NCI-H2107 treated with DMSO at 0.1 percent for 48 hours (cell line): ENCODE measurements around the gene H2BW2.
"Not testable (repeated sequence)": the region's sequence is repeated elsewhere in the genome, so short reads cannot be mapped to it uniquely, and the experiment has no call there.

Experiments used
- DNase-seq: peaks from one replicate; lab custom pipeline; 2025; ENCODE audit not compliant: unreplicated experiment; lab: John Stamatoyannopoulos, UW

The H2BW2 gene

GRCh38 chrX:104039689-104040505, at the start of gene H2BW2:
TSS of gene H2BW2 (plus strand) at chrX:104039956. CDS start at chrX:104039995, 39 bp downstream.
- no peak for DNase-seq

GRCh38 chrX:103999234-103999633, 40.5 kb upstream of the H2BW2 start:
- DNase-seq: no peak

- DNase-seq: no peak
These were observed 30.9 kb upstream of the H2BW2 start for GRCh38 chrX:104008831-104009230.

- no peak for DNase-seq
These were observed 26.6 kb upstream of the H2BW2 start for GRCh38 chrX:104013158-104013557.

GRCh38 chrX:104013606-104014005, 26.1 kb upstream of the H2BW2 start, which contains the start of gene H2BW1:
TSS of gene H2BW1 (minus strand) at chrX:104013708. CDS start at chrX:104013576, 132 bp downstream.
- no peak for DNase-seq

- DNase-seq: not testable (repeated sequence)
These were observed 24.2 kb upstream of the H2BW2 start for GRCh38 chrX:104015576-104015975.

- no peak for DNase-seq
These were observed 21.6 kb upstream of the H2BW2 start for GRCh38 chrX:104018126-104018525.

GRCh38 chrX:104041003-104041402, 1.2 kb downstream of the H2BW2 start:
- no peak for DNase-seq

GRCh38 chrX:104045642-104046041, 5.9 kb downstream of the H2BW2 start:
- no peak for DNase-seq

- no peak for DNase-seq
These were observed 7.4 kb downstream of the H2BW2 start for GRCh38 chrX:104047171-104047570.

- not testable (repeated sequence) for DNase-seq
These were observed 15.2 kb downstream of the H2BW2 start for GRCh38 chrX:104054956-104055355.

- DNase-seq: not testable (repeated sequence)
These were observed 22.9 kb downstream of the H2BW2 start for GRCh38 chrX:104062636-104063035.

GRCh38 chrX:104075778-104076445, 36.2 kb downstream of the H2BW2 start, which contains the start of gene TMSB15C:
TSS of gene TMSB15C (minus strand) at chrX:104076236.
- DNase-seq: not testable (repeated sequence)

GRCh38 chrX:104077854-104078253, 38.1 kb downstream of the H2BW2 start:
- DNase-seq: not testable (repeated sequence)

- DNase-seq: no peak
These were observed 44.3 kb downstream of the H2BW2 start for GRCh38 chrX:104084063-104084462.

GRCh38 chrX:104084534-104085277, 45.0 kb downstream of the H2BW2 start:
- no peak for DNase-seq

GRCh38 chrX:104085477-104085876, 45.7 kb downstream of the H2BW2 start:
- DNase-seq: no peak

- DNase-seq: no peak
These were observed 46.2 kb downstream of the H2BW2 start for GRCh38 chrX:104085919-104086318.
